ENCODE measurements around the gene DCTN3.

DCTN3 gene

DNA sequence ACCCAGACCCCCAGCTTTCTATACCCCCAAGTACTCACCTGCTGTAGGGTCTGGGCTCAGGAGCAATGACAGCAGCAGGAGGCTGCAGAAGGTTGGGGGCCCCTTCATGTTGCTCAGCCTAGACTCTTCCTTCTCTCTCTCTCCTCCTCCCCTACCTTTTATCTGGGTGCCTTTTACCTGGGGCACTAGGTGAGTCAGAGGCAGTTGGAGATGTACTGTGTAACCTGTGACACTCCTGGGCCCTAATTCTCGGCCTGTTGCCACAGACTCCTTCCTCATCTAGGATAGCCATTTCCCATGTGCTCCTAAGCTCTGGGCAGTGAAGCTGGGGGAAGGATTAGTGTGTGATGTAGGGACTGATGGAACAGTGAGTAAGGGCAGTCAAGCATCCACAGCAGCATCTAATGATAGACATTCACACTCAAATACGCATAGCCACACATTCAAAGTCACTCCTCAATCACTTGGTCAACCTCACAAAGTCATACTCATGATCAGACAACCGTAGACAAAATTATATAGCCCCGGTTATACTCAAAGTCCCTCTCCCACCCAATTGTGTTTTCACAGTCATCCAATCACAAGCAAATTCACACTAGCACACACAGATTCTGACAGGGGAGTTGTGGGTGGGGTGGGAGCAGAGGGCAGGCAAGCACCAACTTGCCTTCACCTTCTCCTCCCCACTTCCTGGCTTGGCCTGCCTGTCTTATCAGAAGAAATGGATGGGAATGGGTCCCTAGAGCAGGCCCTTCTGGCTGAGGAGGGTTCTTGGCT is 42.4 kb upstream of the DCTN3 start, which contains the start of gene CCL27:
CCL27 (minus strand) TSS at position 132 of the 777 bp plus-strand sequence; CDS start at position 108, 24 bp downstream.
- H3K27me3 ChIP-seq: no peaks in the 10 kb centered on the region
- peak within 1 kb of the TSS; percentile 96 to 98 for H3K27ac ChIP-seq
- DNase-seq: no peak
- intact Hi-C loops (cut with DNase I; ENCODE audit: low total_unique reads): no loop called here
- H3K4me3 ChIP-seq: no peak within 1 kb of the TSS
- no peaks in the 10 kb centered on the region for H3K9me3 ChIP-seq
- TF ChIP-seq, protein P1, sequence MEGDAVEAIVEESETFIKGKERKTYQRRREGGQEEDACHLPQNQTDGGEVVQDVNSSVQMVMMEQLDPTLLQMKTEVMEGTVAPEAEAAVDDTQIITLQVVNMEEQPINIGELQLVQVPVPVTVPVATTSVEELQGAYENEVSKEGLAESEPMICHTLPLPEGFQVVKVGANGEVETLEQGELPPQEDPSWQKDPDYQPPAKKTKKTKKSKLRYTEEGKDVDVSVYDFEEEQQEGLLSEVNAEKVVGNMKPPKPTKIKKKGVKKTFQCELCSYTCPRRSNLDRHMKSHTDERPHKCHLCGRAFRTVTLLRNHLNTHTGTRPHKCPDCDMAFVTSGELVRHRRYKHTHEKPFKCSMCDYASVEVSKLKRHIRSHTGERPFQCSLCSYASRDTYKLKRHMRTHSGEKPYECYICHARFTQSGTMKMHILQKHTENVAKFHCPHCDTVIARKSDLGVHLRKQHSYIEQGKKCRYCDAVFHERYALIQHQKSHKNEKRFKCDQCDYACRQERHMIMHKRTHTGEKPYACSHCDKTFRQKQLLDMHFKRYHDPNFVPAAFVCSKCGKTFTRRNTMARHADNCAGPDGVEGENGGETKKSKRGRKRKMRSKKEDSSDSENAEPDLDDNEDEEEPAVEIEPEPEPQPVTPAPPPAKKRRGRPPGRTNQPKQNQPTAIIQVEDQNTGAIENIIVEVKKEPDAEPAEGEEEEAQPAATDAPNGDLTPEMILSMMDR (IDR thresholded peaks at IDR 0.05): no peak
- peaks cover 0 to 31% (median 18%) of the 10 kb centered on the region in 4 donors for H3K4me1 ChIP-seq
- peaks cover 14 to 47% (median 20%) of the 10 kb centered on the region in 3 donors for H3K36me3 ChIP-seq

DNA sequence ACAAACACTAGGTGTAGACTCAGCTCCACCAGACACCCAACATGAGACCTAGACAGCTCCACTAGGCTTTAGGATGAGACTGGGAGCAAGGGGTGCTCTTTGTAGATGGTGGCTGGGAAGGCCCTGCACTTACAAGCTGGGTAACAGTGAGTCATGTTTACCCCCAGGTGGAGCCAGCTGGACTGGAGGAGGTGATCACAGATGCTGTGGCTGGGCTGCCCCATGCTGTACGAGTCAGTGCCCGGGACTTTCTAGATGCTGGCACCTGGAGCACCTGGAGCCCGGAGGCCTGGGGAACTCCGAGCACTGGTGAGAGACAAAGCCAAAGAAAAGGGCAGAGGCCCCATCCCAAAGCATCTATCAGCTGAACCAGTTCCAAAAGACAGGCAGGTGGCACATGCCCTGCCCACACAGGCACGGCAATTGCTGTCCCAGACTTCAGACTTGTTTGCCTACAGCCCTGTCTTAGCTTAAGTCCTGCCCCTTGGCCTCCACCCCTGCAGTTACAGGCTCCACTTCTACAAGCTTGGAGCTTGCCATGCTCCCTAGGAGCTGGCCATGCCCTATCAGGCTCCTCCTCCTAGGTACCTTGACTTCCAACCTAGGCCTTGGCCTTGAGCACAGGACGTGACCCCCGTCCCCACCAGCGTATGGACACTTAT is 39.4 kb upstream of the DCTN3 start:
- Histone ChIP-seq H3K36me3 (peaks cover 14 to 50% (median 20%) of the 10 kb centered on the region in 3 donors), H3K4me3 (no peak overlapping the region), H3K9me3 (no peaks in the 10 kb centered on the region), H3K27ac (no peak overlapping the region), H3K4me1 (peaks cover 0 to 25% (median 14%) of the 10 kb centered on the region in 4 donors), H3K27me3 (no peaks in the 10 kb centered on the region)
- intact Hi-C loops (cut with DNase I; ENCODE audit: low total_unique reads): no loop called here
- TF ChIP-seq, protein P1 (IDR thresholded peaks at IDR 0.05): no peak
- no peak for DNase-seq

DNA sequence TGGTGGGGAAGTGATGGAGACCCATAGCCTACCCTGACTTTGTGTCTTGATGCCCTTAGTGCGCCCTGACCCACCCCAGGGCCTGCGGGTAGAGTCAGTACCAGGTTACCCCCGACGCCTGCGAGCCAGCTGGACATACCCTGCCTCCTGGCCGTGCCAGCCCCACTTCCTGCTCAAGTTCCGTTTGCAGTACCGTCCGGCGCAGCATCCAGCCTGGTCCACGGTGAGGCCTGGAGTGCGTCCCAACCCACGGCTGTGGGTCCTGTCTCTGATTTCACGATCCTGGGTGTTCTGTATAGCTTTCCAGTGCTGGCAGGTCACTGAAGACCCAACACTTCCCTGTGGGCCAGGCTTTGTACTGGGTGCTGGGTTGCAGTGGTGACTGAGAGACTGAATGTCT is 38.2 kb upstream of the DCTN3 start:
- TF ChIP-seq, protein P1 (IDR thresholded peaks at IDR 0.05): no peak
- DNase-seq: no peak
- peaks cover 14 to 50% (median 20%) of the 10 kb centered on the region in 3 donors for H3K36me3 ChIP-seq

DNA sequence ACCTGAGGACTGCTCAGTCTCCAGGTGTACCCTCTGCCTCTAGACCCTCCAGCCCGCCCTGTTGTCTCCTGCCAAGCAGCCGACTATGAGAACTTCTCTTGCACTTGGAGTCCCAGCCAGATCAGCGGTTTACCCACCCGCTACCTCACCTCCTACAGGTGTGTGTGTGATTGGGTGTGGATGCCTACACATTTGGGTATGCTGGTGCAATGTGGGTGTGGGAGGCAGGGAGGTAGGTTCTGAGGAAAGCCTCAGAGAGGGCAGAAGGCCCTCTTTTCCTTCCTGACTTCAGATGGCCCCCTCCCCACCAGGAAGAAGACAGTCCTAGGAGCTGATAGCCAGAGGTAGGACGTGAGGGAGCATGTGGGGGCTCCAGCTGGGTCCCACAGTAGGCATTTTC is 36.7 kb upstream of the DCTN3 start:
- Histone ChIP-seq H3K4me3 (no peak overlapping the region), H3K27ac (no peak overlapping the region), H3K27me3 (no peaks in the 10 kb centered on the region), H3K9me3 (no peaks in the 10 kb centered on the region), H3K4me1 (peaks cover 8 to 40% (median 35%) of the 10 kb centered on the region in 4 donors), H3K36me3 (peaks cover 14 to 39% (median 18%) of the 10 kb centered on the region in 3 donors)
- intact Hi-C loops (cut with DNase I; ENCODE audit: low total_unique reads): no loop called here
- TF ChIP-seq, protein P1 (IDR thresholded peaks at IDR 0.05): no peak
- no peak for DNase-seq

More for the DNA sequence above, 38.2 kb upstream of the DCTN3 start:
- no peak overlapping the region for H3K27ac ChIP-seq
- peaks cover 0 to 27% (median 22%) of the 10 kb centered on the region in 4 donors for H3K4me1 ChIP-seq
- no peaks in the 10 kb centered on the region for H3K9me3 ChIP-seq
- H3K4me3 ChIP-seq: no peak overlapping the region
- no peaks in the 10 kb centered on the region for H3K27me3 ChIP-seq
- intact Hi-C loops (cut with DNase I; ENCODE audit: low total_unique reads): no loop called here

DNA sequence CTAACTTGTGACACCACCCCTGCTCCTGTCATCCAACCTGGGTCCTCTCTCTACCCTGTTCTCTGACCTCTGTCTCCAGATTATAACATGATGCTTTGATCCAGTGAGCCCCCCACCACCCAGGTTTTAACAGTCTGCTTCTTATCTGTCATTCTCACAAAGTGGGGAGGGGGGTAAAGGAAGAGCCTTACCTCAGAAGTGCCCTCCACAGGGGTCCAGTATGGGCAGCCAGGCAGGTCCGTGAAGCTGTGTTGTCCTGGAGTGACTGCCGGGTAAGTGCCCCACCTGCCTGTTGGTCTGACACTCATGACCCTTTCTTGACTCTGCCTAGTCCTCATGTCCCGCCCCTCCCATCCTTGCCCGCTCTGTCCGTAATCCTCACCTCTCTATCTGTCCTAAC is 35.1 kb upstream of the DCTN3 start:
- H3K4me1 ChIP-seq: peaks cover 8 to 53% (median 46%) of the 10 kb centered on the region in 4 donors
- TF ChIP-seq, protein P1 (IDR thresholded peaks at IDR 0.05): no peak

More for the DNA sequence above, 35.1 kb upstream of the DCTN3 start:
- no peak for DNase-seq
- intact Hi-C loops (cut with DNase I; ENCODE audit: low total_unique reads): no loop called here
- peaks cover 6 to 24% (median 8%) of the 10 kb centered on the region in 3 donors for H3K36me3 ChIP-seq
- H3K9me3 ChIP-seq: no peaks in the 10 kb centered on the region
- peak overlapping the region; percentile 86 to 93 for H3K27ac ChIP-seq
- H3K27me3 ChIP-seq: no peaks in the 10 kb centered on the region
- no peak overlapping the region for H3K4me3 ChIP-seq

Data from tibial artery (tissue), 4 donors.